Activated naive CD8-positive, alpha-beta T cell treated with anti-CD3 and anti-CD28 coated beads, Interleukin-2, amount 10 ng/mL, durations not matched to agents 7 days and 5 days (primary cell): Measurements from ENCODE around the gene SOCS4. TPM values are rescaled to one million over a fixed set of nuclear protein-coding genes. Genes with fewer than 3 reads are reported as not detected.
"Not testable (repeated sequence)": the region's sequence is repeated elsewhere in the genome, so short reads cannot be mapped to it uniquely, and the experiment has no call there.

Experiments used
- ATAC-seq: fragments of 150-1000 bp; cut with Tn5 transposase; one replicate; pipeline ENCODE4 v1.10.0; 2021; ENCODE audit warnings: low read depth, moderate library complexity
- POLR2A ChIA-PET: fragments of 350-600 bp; sonication (Branson Sonifier 250); formaldehyde crosslinking; loops from one replicate; lab custom pipeline; 2021; ENCODE audit warnings: antibody characterized with exemption; lab: Charles Lee
- DNase-seq: peaks from one replicate; pipeline ENCODE4 v3.0.0; 2021
- H3K27ac Mint-ChIP-seq: one replicate; pipeline ENCODE4 v1.8.0; 2022; ENCODE audit warnings: mild to moderate bottlenecking, mixed read lengths
- H3K27me3 Mint-ChIP-seq: one replicate; pipeline ENCODE4 v1.8.0; 2022; ENCODE audit warnings: mild to moderate bottlenecking, moderate library complexity, mixed read lengths
- H3K36me3 Mint-ChIP-seq: one replicate; pipeline ENCODE4 v1.8.0; 2021; ENCODE audit warnings: mild to moderate bottlenecking, mixed read lengths
- H3K4me1 Mint-ChIP-seq: one replicate; pipeline ENCODE4 v1.8.0; 2021; ENCODE audit warnings: mixed read lengths
- H3K4me3 Mint-ChIP-seq: one replicate; pipeline ENCODE4 v1.8.0; 2022; ENCODE audit warnings: mild to moderate bottlenecking, moderate library complexity, mixed read lengths
- H3K9me3 Mint-ChIP-seq: one replicate; pipeline ENCODE4 v1.8.0; 2021; ENCODE audit warnings: mixed read lengths
- total RNA-seq, 2 experiments: library from RNA; stranded (reverse); gene quantifications; one replicate each; pipeline ENCODE4 v1.2.3, GENCODE V29; 2021

The SOCS4 gene
- total RNA-seq, 2 experiments from 2014 or later = 25.8 to 31.6 TPM

DNA sequence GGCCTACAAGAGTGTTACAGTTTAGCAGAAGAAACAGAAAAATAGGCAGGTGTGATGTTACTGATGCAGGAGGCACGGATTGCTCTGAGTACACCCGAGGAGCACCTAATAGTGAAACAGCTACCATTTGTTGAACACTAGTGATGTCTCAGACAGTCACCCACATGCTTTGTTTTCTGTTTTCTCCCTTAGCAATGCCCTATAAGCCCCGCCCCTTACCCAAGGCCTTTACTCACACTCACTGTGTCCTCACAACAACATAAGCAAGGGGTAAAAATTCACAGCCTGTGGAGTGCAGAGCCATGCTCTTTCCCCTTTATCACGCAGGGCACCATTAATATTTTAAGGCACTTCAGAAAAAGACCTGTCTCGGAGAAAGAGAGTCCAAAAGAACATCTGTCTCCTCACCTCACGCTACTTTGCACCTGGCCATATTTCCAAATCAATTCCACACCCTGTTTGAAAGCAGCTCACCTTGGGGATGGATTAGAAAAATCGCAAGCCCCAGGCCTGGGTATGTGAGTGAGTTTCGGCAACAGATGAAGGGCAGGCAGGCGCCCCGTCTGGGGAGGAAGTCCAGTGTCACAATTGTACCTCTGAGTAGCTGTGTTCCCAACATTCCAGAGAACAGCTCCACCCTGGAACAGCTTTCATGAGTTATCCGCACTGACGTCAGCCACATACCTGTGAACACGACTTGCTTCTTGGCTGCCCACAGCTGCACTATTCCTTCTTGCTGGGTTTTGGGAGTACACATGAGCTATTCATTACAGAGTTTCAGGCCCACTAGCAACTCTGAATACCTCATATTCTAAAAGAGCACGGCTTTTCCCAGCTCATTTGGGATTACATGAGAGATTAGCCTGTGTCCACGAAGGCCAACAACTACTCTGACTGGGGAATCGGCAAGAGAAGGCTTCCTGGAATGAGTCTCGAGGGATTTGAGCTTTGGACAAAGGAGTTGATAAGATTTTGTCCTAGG lies 50.4 kb downstream of the SOCS4 start:
- POLR2A ChIA-PET = no interaction called here

DNA sequence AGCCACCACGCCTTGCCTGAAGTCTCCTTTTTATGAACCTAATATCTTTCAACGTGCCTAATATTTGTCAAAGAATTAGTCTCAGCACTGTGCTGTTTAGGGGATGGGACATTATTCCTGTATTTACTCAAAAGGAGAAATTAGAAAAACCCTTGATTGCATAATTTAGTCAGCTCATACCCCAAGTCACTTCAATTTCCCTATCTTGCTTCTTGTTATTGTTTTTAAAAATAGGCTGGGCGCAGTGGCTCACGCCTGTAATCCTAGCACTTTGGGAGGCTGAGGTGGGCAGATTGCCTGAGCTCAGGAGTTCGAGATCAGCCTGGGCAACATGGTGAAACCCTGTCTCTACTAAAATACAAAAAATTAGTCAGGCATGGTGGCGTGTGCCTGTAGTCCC lies 52.9 kb downstream of the SOCS4 start:
- DNase-seq, H3K27ac Mint-ChIP-seq, ATAC-seq, POLR2A ChIA-PET, H3K4me3 Mint-ChIP-seq, H3K36me3 Mint-ChIP-seq, H3K9me3 Mint-ChIP-seq, H3K4me1 Mint-ChIP-seq: not testable (repeated sequence)
- H3K27me3 Mint-ChIP-seq = peaks cover 15% of the 10 kb centered on the region

More for the DNA sequence above, 50.4 kb downstream of the SOCS4 start:
- Mint-ChIP-seq H3K27me3 (peaks cover 7% of the 10 kb centered on the region), H3K4me3 (no peak overlapping the region), H3K9me3 (no peaks in the 10 kb centered on the region), H3K27ac (no peak overlapping the region), H3K36me3 (no peaks in the 10 kb centered on the region), H3K4me1 (peaks cover 12% of the 10 kb centered on the region)
- DNase-seq (no peak), ATAC-seq (no peak)

DNA sequence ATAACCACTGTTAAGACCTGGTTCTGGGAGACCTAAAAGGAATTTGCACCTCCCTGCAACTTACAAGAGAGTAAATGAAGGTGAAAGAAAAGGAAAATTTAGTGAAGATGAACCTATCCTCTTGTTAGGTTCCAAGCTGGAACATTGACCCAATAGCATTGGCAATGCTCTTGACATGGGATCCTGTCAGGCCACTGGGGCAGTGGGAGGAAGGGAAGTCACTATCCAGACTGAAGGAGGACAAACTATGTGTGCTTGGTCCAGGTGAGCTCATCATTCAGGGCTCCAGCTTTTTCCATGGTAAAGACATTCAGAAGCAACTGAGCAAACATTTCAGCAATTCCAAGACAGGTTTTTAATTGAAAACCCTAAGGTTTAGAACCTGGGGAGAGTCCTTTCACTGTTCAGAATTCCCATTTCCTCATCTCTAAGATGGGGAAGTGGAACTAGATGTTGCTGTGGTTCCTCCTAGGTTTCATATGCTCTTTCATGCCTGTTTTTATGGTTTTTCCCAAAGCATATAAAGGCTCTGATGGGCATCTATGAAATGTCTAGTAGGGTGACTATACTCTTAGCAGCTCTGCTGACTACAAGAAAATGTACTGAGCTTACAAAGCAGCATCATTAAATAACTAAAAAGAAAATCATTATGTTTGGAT lies 57.5 kb downstream of the SOCS4 start:
- POLR2A ChIA-PET = no interaction called here
- peaks cover 19% of the 10 kb centered on the region for H3K27me3 Mint-ChIP-seq
- no peak for DNase-seq
- H3K36me3 Mint-ChIP-seq = no peaks in the 10 kb centered on the region
- H3K27ac Mint-ChIP-seq = no peak overlapping the region
- no peak for ATAC-seq
- H3K9me3 Mint-ChIP-seq = no peaks in the 10 kb centered on the region
- peaks cover 2% of the 10 kb centered on the region for H3K4me1 Mint-ChIP-seq
- H3K4me3 Mint-ChIP-seq = no peak overlapping the region

DNA sequence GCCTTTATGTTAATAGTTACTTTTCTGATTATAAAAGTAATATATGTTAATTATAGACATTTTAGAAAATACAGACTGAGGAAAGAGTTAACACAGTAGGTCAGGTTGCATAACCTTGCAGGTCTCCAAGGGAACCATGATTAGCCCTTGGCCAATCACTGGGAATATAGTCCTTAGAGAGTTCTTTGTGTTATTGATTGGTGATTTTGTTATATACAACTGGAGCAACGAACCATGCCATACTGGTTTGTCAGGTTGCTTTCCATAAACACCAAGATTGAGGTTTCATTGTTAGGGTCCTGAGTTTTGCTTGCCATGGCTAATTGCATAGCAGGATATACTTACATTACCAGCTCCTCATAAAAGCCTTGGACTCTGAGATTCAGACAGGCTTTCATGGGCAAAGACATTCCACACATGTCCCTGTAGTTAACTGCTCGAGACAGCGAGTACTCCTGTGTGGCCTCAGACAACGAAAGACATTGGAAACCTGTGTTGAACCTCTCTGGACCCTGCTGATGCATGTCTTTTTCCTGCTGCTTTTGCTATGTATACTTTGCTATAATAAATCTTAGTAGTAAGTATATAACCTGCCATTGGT lies 58.1 kb downstream of the SOCS4 start:
- ATAC-seq = no peak
- Mint-ChIP-seq H3K36me3 (no peaks in the 10 kb centered on the region), H3K27ac (no peak overlapping the region), H3K9me3 (no peaks in the 10 kb centered on the region), H3K4me1 (peaks cover 5% of the 10 kb centered on the region), H3K27me3 (peaks cover 19% of the 10 kb centered on the region), H3K4me3 (no peak overlapping the region)
- POLR2A ChIA-PET = no interaction called here
- DNase-seq = no peak

DNA sequence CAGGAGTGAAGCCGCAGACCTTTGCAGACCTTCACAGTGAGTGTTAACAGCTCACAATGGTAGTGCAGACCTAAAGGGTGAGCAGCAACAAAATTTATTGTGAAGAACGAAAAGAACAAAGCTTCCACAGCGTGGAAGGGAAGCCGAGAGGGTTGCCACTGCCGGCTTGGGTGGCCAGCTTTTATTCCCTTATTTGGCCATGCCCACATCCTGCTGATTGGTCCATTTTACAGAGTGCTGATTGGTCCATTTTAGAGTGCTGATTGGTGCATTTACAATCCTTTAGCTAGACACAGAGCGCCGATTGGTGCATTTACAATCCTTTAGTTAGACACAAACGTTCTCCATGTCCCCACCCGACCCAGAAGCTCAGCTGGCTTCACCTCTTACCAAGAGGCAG lies 59.9 kb downstream of the SOCS4 start:
- DNase-seq = no peak
- Mint-ChIP-seq H3K4me1 (peaks cover 15% of the 10 kb centered on the region), H3K36me3 (no peaks in the 10 kb centered on the region), H3K4me3 (no peak overlapping the region), H3K27me3 (peaks cover 14% of the 10 kb centered on the region), H3K9me3 (no peaks in the 10 kb centered on the region), H3K27ac (no peak overlapping the region)
- POLR2A ChIA-PET = interaction anchor here (1.3 kb wide), 1 partner anchor 50 kb away, joined by 3 read pairs; no protein-coding TSS in a partner anchor
- ATAC-seq = no peak

DNA sequence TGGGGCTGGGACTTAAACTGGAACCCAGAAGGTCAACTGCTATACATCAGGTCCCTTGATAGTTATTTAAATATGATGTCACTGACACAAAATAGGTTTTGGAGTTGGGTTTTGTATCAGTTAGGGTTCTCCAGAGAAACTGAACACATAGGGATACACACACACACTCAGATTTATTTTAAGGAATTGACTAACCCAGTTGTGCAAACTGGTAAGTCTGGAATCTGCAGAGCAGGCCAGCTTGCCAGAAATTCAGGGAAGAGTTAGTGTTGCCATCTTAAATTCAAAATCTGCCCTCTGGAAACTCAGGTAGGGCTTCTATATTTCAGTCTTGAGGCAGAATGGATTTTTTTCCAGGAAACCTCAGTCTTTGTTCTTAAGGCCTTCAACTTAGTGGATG lies 61.3 kb downstream of the SOCS4 start:
- Mint-ChIP-seq H3K4me3 (no peak overlapping the region), H3K27me3 (peaks cover 11% of the 10 kb centered on the region), H3K4me1 (peaks cover 27% of the 10 kb centered on the region), H3K9me3 (no peaks in the 10 kb centered on the region), H3K27ac (no peak overlapping the region), H3K36me3 (no peaks in the 10 kb centered on the region)
- POLR2A ChIA-PET = interaction anchor here (1.3 kb wide), 1 partner anchor 48 kb away, joined by 3 read pairs; no protein-coding TSS in a partner anchor
- ATAC-seq (no peak), DNase-seq (no peak)

DNA sequence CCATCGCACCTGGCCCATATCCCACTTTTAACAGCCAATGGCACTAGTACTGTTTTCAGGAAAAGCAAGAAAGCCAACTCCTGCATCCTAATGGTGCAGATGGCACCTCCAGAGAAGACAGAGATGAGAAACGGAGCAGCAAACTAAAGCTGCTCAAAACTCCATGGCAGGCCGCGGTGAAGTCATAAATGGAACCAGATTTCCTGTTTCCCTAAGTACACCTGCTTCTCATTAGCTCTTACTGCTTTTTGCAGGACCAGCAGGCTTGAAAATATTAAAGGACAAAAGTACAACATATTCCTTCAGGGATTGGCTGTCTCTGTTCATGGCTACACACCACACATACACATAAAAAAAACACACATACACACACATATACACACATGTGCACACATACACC lies 65.3 kb downstream of the SOCS4 start:
- POLR2A ChIA-PET = interaction anchor here (0.8 to 1.3 kb wide), 4 partner anchors 11 to 69 kb away, joined by 3 to 4 read pairs (median 4); partner anchors contain the start of genes LGALS3, SOCS4 and WDHD1
- Mint-ChIP-seq H3K27me3 (peaks cover 6% of the 10 kb centered on the region), H3K27ac (no peak overlapping the region), H3K36me3 (no peaks in the 10 kb centered on the region), H3K4me3 (no peak overlapping the region), H3K9me3 (no peaks in the 10 kb centered on the region), H3K4me1 (peaks cover 32% of the 10 kb centered on the region)
- DNase-seq (no peak), ATAC-seq (no peak)

DNA sequence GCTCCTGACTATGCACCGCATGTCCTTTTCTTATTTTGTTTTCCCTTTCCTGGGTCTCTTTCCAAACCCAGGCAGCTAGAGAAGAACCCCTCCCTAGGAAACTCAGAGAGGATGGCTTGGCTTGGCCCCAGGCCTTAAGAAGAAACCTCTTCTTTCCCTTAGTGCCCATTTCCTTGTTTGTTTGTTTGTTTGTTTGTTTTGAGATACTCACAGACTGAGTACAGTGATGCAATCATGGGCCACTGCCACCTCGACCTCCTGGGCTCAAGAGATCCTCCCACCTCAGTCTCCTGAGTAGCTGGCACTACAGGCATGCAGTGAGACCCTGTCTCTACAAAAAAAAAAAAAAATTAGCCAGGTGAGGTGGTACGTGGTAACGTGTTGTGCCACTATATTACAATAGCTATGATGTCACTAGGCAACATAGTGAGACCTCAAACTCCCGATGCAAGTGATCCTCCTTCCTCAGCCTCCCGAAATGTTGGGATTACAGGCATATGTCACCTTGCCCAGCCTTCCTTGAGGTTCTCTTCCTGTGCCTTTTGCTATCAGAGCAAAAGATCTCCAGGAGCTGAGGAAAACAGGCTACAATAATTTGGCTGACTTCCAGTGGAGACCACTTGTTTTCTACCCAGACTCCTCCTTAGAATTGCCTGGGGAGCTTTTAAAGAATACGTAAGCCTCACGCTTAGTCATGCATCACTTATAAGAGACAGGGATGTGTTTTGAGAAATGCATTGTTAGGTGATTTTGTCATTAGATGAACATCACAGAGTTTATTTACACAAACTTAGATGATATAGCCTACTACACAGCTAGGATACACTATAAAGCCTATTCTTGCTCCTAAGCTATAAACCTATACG lies 67.5 kb downstream of the SOCS4 start:
- no peaks in the 10 kb centered on the region for H3K36me3 Mint-ChIP-seq
- H3K27ac Mint-ChIP-seq = no peak overlapping the region
- POLR2A ChIA-PET = interaction anchor here (0.8 to 0.9 kb wide), 3 partner anchors 8 to 97 kb away, joined by 3 read pairs; no protein-coding TSS in a partner anchor
- no peaks in the 10 kb centered on the region for H3K9me3 Mint-ChIP-seq
- H3K4me3 Mint-ChIP-seq = no peak overlapping the region
- peaks cover 2% of the 10 kb centered on the region for H3K27me3 Mint-ChIP-seq
- no peak for ATAC-seq
- peaks cover 45% of the 10 kb centered on the region for H3K4me1 Mint-ChIP-seq
- DNase-seq = no peak

DNA sequence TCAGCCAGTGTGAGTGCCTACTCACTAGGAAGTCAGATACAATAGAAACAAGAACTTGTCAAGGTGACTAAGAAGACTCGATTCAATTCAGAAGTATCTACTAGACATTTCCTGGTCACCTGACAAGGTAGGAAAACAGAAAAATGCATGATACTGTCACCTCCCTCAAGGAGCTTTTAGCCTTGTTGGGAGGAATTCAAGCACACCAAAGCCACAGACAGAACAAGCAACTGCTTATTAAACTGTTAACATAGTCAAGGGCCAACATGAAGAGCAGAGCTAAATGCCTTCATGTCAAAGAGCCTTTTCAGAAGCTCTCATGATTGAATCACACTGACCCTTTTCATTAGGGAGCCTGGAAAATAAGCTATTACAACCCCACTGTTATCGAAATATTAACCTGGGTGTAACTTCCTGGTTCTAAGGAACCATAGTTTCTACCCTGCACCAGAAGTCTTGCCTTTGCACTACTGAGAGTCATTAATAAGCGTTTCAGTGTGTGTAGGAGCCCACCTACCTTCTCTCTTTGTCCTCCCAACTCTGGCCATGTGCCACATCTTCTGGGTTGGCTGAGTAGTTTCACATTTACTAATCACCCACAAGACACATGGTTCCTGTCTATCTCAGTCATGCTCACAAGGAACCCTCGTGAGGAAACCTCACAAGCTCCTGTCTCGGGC lies 71.0 kb downstream of the SOCS4 start:
- Mint-ChIP-seq H3K27me3 (no peaks in the 10 kb centered on the region), H3K9me3 (no peaks in the 10 kb centered on the region), H3K27ac (peak overlapping the region; percentile 89), H3K4me3 (peak overlapping the region; percentile 67), H3K36me3 (peaks cover 1% of the 10 kb centered on the region), H3K4me1 (peaks cover 48% of the 10 kb centered on the region)
- ATAC-seq = peak; percentile 61
- DNase-seq = peak; percentile 46
- POLR2A ChIA-PET = interaction anchor here (0.6 to 2.5 kb wide), 7 partner anchors 10 to 71 kb away, joined by 3 to 12 read pairs (median 5); partner anchors contain the start of genes LGALS3, MAPK1IP1L, SOCS4 and WDHD1

DNA sequence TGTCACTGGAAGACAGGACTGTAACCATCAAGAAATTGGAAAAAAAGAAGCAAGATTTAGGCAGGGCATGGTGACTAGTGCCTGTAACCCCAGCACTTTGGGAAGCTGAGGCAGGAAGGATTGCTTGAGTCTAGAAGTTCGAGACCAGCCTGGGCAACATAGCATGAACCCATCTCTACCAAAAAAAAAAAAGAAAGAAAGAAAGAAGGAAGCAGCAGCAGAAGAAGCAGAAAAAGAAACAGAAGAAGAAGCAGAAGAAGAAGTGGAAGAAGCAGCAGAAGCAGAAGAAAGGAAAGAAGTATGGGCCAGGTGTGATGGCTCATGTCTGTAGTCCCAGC lies 71.5 kb downstream of the SOCS4 start:
- peaks cover 52% of the 10 kb centered on the region for H3K4me1 Mint-ChIP-seq
- peak overlapping the region; percentile 67 for H3K4me3 Mint-ChIP-seq
- ATAC-seq = no peak
- DNase-seq = no peak
- H3K36me3 Mint-ChIP-seq = peaks cover 1% of the 10 kb centered on the region
- POLR2A ChIA-PET = interaction anchor here (0.6 to 2.5 kb wide), 7 partner anchors 10 to 72 kb away, joined by 3 to 12 read pairs (median 5); partner anchors contain the start of genes LGALS3, MAPK1IP1L, SOCS4 and WDHD1
- no peaks in the 10 kb centered on the region for H3K9me3 Mint-ChIP-seq
- no peaks in the 10 kb centered on the region for H3K27me3 Mint-ChIP-seq
- peak overlapping the region; percentile 89 for H3K27ac Mint-ChIP-seq
